Measurements from ENCODE around the gene SHC3.
A peak's percentile ranks its signal among the peaks of the same experiment; 100 is the strongest.

The SHC3 gene

GRCh38 chr9:89116805-89117192, 61.8 kb downstream of the SHC3 start:
- TF ChIP-seq CTCF (conservative IDR thresholded peaks at IDR 0.05; ENCODE audit: control insufficient read depth, insufficient read depth, low read depth, low read length), result no peak
- no peak overlapping the region for H3K4me3 ChIP-seq (ENCODE audit: control insufficient read depth, low read depth, low read length)
- DNase-seq (ENCODE audit: low read depth), result no peak

- H3K4me3 ChIP-seq (ENCODE audit: control insufficient read depth, low read depth, low read length), result no peak overlapping the region
- peak; percentile 96 for DNase-seq (ENCODE audit: low read depth)
- no peak for TF ChIP-seq CTCF (conservative IDR thresholded peaks at IDR 0.05; ENCODE audit: control insufficient read depth, insufficient read depth, low read depth, low read length)
These were observed 62.4 kb downstream of the SHC3 start for GRCh38 chr9:89116064-89116804.

- no peak for TF ChIP-seq CTCF (conservative IDR thresholded peaks at IDR 0.05; ENCODE audit: control insufficient read depth, insufficient read depth, low read depth, low read length)
These were observed 63.2 kb downstream of the SHC3 start for GRCh38 chr9:89115426-89115825.

DNA sequence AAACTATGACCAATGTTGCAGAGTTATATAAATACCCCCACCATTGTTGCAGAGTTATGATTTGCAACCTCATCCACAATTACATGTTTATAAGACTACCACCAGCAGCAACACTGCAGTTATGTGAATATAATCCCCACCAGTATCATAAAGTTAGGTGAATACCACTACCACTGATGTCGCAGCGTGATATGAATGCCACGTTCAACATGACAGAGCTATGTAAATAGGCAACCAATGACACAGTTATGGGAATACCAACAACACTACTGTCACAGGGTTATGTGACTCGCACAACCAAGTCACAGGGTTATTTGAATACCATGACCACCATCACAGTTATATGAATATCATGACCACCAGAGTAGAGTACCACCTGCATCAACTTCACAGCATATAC, 63.9 kb downstream of the SHC3 start:
- no peak for DNase-seq (ENCODE audit: low read depth)
- no peak overlapping the region for H3K4me3 ChIP-seq (ENCODE audit: control insufficient read depth, low read depth, low read length)
- TF ChIP-seq CTCF (conservative IDR thresholded peaks at IDR 0.05; ENCODE audit: control insufficient read depth, insufficient read depth, low read depth, low read length), result no peak

More at GRCh38 chr9:89115426-89115825, 63.2 kb downstream of the SHC3 start:
- H3K4me3 ChIP-seq (ENCODE audit: control insufficient read depth, low read depth, low read length), result no peak overlapping the region
- no peak for DNase-seq (ENCODE audit: low read depth)

GRCh38 chr9:89113851-89114250, 64.8 kb downstream of the SHC3 start:
- no peak overlapping the region for H3K4me3 ChIP-seq (ENCODE audit: control insufficient read depth, low read depth, low read length)

GRCh38 chr9:89112243-89112642, 66.4 kb downstream of the SHC3 start:
- DNase-seq (ENCODE audit: low read depth), result no peak
- no peak for TF ChIP-seq CTCF (conservative IDR thresholded peaks at IDR 0.05; ENCODE audit: control insufficient read depth, insufficient read depth, low read depth, low read length)
- H3K4me3 ChIP-seq (ENCODE audit: control insufficient read depth, low read depth, low read length), result no peak overlapping the region

More at GRCh38 chr9:89113851-89114250, 64.8 kb downstream of the SHC3 start:
- TF ChIP-seq CTCF (conservative IDR thresholded peaks at IDR 0.05; ENCODE audit: control insufficient read depth, insufficient read depth, low read depth, low read length), result no peak
- DNase-seq (ENCODE audit: low read depth), result no peak

Measured in fibroblast of mammary gland (primary cell).